Endothelial cell of umbilical vein (primary cell): ENCODE results near the gene CST3. TPM values are rescaled to one million over a fixed set of nuclear protein-coding genes. Genes with fewer than 3 reads are reported as not detected.

Source experiments
- BruUV-seq: library from RNA; stranded (reverse); fragments of 400-500 nt; replicated peaks from 2 replicates; lab custom pipeline; 2021; lab: Mats Ljungman, UMichigan
- CTCF ChIA-PET: fragments of 300-600, 350-600 bp; sonication (Branson Sonifier 250); formaldehyde crosslinking; loops from one replicate; lab custom pipeline; 2021; ENCODE audit warnings: antibody characterized with exemption, inconsistent platforms; lab: Charles Lee
- POLR2A ChIA-PET: fragments of 300-600, 350-600 bp; sonication (Branson Sonifier 250); formaldehyde crosslinking; loops from one replicate; lab custom pipeline; 2021; ENCODE audit warnings: antibody characterized with exemption, inconsistent platforms; lab: Charles Lee
- DNase-seq: peaks from one replicate; pipeline ENCODE4 v3.0.0-alpha.2; 2011; ENCODE audit warnings: low read depth, low spot score
- FAIRE-seq: peaks from 2 replicates; lab custom pipeline; 2011; peaks lifted over from hg19 to GRCh38; lab: Jason Lieb, UNC
- H2AFZ ChIP-seq: 2 replicates; pipeline ENCODE4 v1.6.0; 2012; ENCODE audit warnings: low read depth, low read length, control low read depth, inconsistent platforms
- H3K27ac ChIP-seq: 2 replicates; pipeline ENCODE4 v1.5.1; 2011; ENCODE audit warnings: low read depth, mild to moderate bottlenecking, control low read depth, low read length, moderate library complexity; ENCODE audit not compliant: insufficient read depth
- H3K27me3 ChIP-seq, 2 experiments: 2 replicates each; pipeline versions ENCODE4 v1.6.0 to v1.6.1; 2011; ENCODE audit warnings: low read length in 2 of 2, mixed read lengths in 1 of 2; ENCODE audit not compliant: control insufficient read depth in 2 of 2, insufficient read depth in 2 of 2
- H3K36me3 ChIP-seq, 2 experiments: 2 replicates in 1 of 2; 3 replicates in 1 of 2; pipeline ENCODE4 v1.5.1; 2011; ENCODE audit warnings: low read length in 2 of 2, mild to moderate bottlenecking in 1 of 2, moderate library complexity in 1 of 2; ENCODE audit not compliant: control insufficient read depth in 2 of 2, insufficient read depth in 2 of 2; ENCODE audit errors: extremely low read depth in 1 of 2
- H3K4me1 ChIP-seq: 3 replicates; pipeline ENCODE4 v1.5.1; 2011; ENCODE audit warnings: mild to moderate bottlenecking, low read length; ENCODE audit not compliant: control insufficient read depth, insufficient read depth; ENCODE audit errors: extremely low read depth
- H3K4me2 ChIP-seq: 2 replicates; pipeline ENCODE4 v1.6.1; 2011; ENCODE audit warnings: low read length, control low read depth, mixed read lengths; ENCODE audit not compliant: insufficient read depth
- H3K4me3 ChIP-seq, 3 experiments: fragments of 200-600 bp in 1 of 3; sonication (generic), shearing (Covaris generic) in 1 of 3; replicated peaks in 1 of 3; 2 replicates each; pipeline ENCODE4 v1.5.1; 2011 to 2016; ENCODE audit warnings: control low read depth in 3 of 3, low read length in 3 of 3, mild to moderate bottlenecking in 2 of 3, inconsistent platforms in 1 of 3, low read depth in 1 of 3, moderate library complexity in 1 of 3; ENCODE audit not compliant: insufficient read depth in 1 of 3
- H3K79me2 ChIP-seq: 2 replicates; pipeline ENCODE4 v1.6.0; 2012; ENCODE audit warnings: low read length, inconsistent platforms; ENCODE audit not compliant: control insufficient read depth, insufficient read depth
- H3K9ac ChIP-seq: replicated peaks from 2 replicates; pipeline ENCODE3; 2011; ENCODE audit warnings: low read length, control low read depth; ENCODE audit not compliant: insufficient read depth; ENCODE audit errors: extremely low read depth
- H3K9me1 ChIP-seq: replicated peaks from 3 replicates; pipeline ENCODE4 v1.6.0; 2011; ENCODE audit warnings: mild to moderate bottlenecking, low read length; ENCODE audit not compliant: control insufficient read depth, insufficient read depth; ENCODE audit errors: extremely low read depth
- H3K9me3 ChIP-seq: replicated peaks from 2 replicates; pipeline ENCODE4 v1.5.1; 2012; ENCODE audit warnings: low read length, inconsistent platforms; ENCODE audit not compliant: control insufficient read depth, insufficient read depth
- H4K20me1 ChIP-seq: replicated peaks from 2 replicates; pipeline ENCODE3; 2011; ENCODE audit warnings: mild to moderate bottlenecking, low read length; ENCODE audit not compliant: control insufficient read depth, insufficient read depth; ENCODE audit errors: extremely low read depth
- CTCF ChIP-seq, 2 donors: IDR thresholded peaks; 1 replicate in 1 of 2; 2 replicates in 1 of 2; pipeline ENCODE4 v1.5.1; 2011; ENCODE audit warnings: low read length in 2 of 2, mild to moderate bottlenecking in 2 of 2, moderate library complexity in 2 of 2, control low read depth in 1 of 2, inconsistent platforms in 1 of 2, low read depth in 1 of 2; ENCODE audit not compliant: insufficient read depth in 1 of 2; ENCODE audit errors: extremely low read depth in 1 of 2
- EZH2 ChIP-seq: IDR thresholded peaks from 2 replicates; pipeline ENCODE4 v1.6.1; 2012; ENCODE audit warnings: borderline replicate concordance, low read depth, mild to moderate bottlenecking, moderate library complexity, low read length, inconsistent platforms; ENCODE audit not compliant: severe bottlenecking
- FOS ChIP-seq: IDR thresholded peaks from 2 replicates; pipeline ENCODE4 v1.6.1; 2011; ENCODE audit warnings: mild to moderate bottlenecking, low read length, moderate library complexity, borderline replicate concordance; ENCODE audit not compliant: insufficient read depth
- GATA2 ChIP-seq: IDR thresholded peaks from 2 replicates; pipeline ENCODE4 v1.7.0; 2011; ENCODE audit warnings: low read depth, mild to moderate bottlenecking, moderate library complexity, mixed read lengths, low read length; ENCODE audit not compliant: insufficient read length, insufficient read depth
- JUN ChIP-seq: IDR thresholded peaks from 2 replicates; pipeline ENCODE4 v1.6.1; 2011; ENCODE audit warnings: borderline replicate concordance, low read depth; ENCODE audit not compliant: insufficient read length, insufficient read depth
- MYC ChIP-seq: IDR thresholded peaks from one replicate; pipeline ENCODE4 v1.6.1; 2011; ENCODE audit warnings: mild to moderate bottlenecking, low read depth, low read length
- POLR2A ChIP-seq: IDR thresholded peaks from 2 replicates; pipeline ENCODE4 v1.6.1; 2012; ENCODE audit warnings: low read depth, mild to moderate bottlenecking, control low read depth, low read length
- POLR2AphosphoS5 ChIP-seq: IDR thresholded peaks from 2 replicates; pipeline ENCODE4 v1.6.1; 2012; ENCODE audit warnings: low read depth, mild to moderate bottlenecking, control low read depth, low read length, moderate library complexity; ENCODE audit not compliant: insufficient read depth
- dilution Hi-C: fragments of 300-500 bp; cut with MboI; formaldehyde crosslinking; loops from one replicate; pipeline ENCODE4 v1.15.0; 2019; ENCODE audit warnings: low sequenced_read_pairs; ENCODE audit not compliant: extremely low pct_ligation_motif_present
- intact Hi-C: fragments of 100-400 bp; cut with micrococcal nuclease; formaldehyde crosslinking; loops from one replicate; pipeline ENCODE4 v1.10.0; 2022
- polyA plus RNA-seq, 4 experiments: library from polyadenylated mRNA; depleted of rRNA in 3 of 4; stranded (reverse) in 3 of 4; unstranded in 1 of 4; fragments of >200 nt; gene quantifications; 2 replicates each; pipeline versions ENCODE4 v1.2.1 to v1.2.3, GENCODE V29; 2011 to 2012; ENCODE audit warnings: missing spikeins in 1 of 4
- total RNA-seq: library from RNA; stranded (reverse); gene quantifications from 2 replicates; pipeline ENCODE4 v1.2.3, GENCODE V29; 2021
- TF ChIP-seq, protein P1 (sequence below): IDR thresholded peaks from 2 replicates; pipeline ENCODE4 v1.6.1; 2011; ENCODE audit not compliant: insufficient read depth, insufficient read length

CST3 gene
- total and polyA plus RNA-seq, 2 donors (not counting 3 experiments of a cell fraction or from before 2014, with no cell fraction given): 251 to 479 TPM

GRCh38 chr20:23655491-23656211 is 17.9 kb upstream of the CST3 start:
- DNase-seq (no peak), FAIRE-seq (no peak)
- no peaks in the 10 kb centered on the region for H3K9me1 ChIP-seq
- no peaks in the 10 kb centered on the region for H3K79me2 ChIP-seq
- no peak overlapping the region for H3K4me2 ChIP-seq
- TF ChIP-seq POLR2A (no peak), MYC (no peak), JUN (no peak), POLR2AphosphoS5 (no peak), CTCF (IDR thresholded peaks at IDR 0.05; ENCODE audit: extremely low read depth in 1 of 2, insufficient read depth in 1 of 2, low read depth in 1 of 2, low read length in 2 of 2) (no peak), GATA2 (no peak), EZH2 (no peak), FOS (no peak)
- TF ChIP-seq, protein P1, sequence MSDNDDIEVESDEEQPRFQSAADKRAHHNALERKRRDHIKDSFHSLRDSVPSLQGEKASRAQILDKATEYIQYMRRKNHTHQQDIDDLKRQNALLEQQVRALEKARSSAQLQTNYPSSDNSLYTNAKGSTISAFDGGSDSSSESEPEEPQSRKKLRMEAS: no peak
- intact Hi-C loops: no loop called here
- dilution Hi-C loops: no loop called here
- peak overlapping the region; percentile 20 for H2AFZ ChIP-seq
- H3K9ac ChIP-seq: no peak overlapping the region
- no peak overlapping the region for H3K27ac ChIP-seq
- H3K4me1 ChIP-seq: peaks cover 9% of the 10 kb centered on the region
- H3K9me3 ChIP-seq: no peaks in the 10 kb centered on the region
- no peaks in the 10 kb centered on the region for H3K36me3 ChIP-seq
- no peak overlapping the region for H3K4me3 ChIP-seq
- CTCF ChIA-PET: interaction anchor here (1.3 kb wide), 1 partner anchor 12 kb away, joined by 6 read pairs; no protein-coding TSS in a partner anchor
- no TSS peak for BruUV-seq
- POLR2A ChIA-PET: no interaction called here
- H3K27me3 ChIP-seq: no peaks in the 10 kb centered on the region
- no peaks in the 10 kb centered on the region for H4K20me1 ChIP-seq
